ENCODE data around the gene NDUFB6.
"Not testable (repeated sequence)": the region's sequence is repeated elsewhere in the genome, so short reads cannot be mapped to it uniquely, and the experiment has no call there.

NDUFB6 gene

DNA sequence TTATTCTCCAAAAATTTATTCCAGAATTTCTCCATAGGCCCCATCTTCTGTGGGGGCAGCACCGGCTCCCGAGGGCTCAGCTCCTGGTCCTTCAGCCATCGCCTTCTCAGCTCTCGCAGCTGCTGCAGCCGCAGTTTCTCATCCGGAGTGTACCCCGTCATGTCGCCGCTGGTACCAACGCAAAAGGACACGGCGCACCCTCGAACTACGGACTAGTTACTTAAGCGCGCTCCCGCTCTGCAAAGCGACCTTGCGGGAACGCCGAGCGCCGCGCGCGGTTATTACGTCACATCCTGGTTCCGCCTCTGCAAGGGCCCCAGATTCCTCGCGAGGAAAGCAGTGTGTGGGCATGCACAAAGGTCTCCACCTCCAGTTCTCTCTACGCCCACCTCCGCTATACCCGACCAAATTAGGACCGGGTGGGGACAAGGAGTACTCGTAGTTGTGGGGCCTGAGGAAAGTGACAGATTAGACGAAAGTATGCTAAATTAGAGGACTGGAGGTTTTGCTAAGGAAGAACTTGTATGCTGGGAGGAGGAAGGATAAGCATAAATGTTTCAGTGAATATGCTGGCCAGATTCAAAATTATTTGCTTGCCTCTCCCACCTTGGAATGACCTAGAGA lies at the start of gene NDUFB6:
Gene NDUFB6, minus strand, starts transcription at position 260 of the 624 bp plus-strand sequence. Its CDS starts 99 bp downstream, at position 161.
- DNase-seq: peak; percentile 86

DNA sequence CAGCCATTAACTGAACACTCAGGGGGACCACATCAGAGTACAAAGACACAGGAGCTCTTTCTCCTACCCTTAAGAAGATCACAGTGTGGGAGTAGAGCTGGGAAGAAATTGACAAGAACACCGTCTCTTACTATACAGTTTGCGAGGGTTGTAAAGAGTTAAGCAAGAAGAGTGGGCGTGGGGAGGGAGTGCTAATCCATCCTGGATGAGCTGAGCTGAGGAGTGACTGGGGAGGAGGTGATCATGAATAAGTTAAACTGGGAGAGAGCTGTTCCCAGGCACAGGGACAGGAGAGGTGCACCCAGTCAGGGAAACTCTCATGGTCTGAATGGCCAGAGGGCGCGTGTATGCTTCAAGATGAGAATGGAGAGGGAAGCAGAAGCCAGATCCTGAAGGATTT lies 45.3 kb upstream of the NDUFB6 start:
- DNase-seq: no peak

DNA sequence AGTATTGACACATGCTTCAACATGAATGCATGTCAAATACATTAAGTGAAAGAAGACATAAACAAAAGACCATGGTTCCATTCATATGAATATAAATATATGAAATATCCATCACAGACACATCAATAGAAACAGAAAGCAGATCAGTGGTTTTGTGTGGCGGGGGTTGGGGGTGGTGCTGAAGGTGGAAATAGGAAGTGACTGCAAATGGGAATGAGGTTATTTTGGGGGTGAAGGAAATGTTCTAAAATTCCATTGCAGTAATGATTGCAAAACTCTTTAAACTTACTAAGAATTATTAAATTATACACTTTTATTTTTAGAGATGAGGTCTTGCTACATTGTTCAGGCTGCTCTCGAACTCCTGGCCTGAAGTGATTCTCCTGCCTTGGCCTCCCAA lies 33.9 kb upstream of the NDUFB6 start:
- no peak for DNase-seq

DNA sequence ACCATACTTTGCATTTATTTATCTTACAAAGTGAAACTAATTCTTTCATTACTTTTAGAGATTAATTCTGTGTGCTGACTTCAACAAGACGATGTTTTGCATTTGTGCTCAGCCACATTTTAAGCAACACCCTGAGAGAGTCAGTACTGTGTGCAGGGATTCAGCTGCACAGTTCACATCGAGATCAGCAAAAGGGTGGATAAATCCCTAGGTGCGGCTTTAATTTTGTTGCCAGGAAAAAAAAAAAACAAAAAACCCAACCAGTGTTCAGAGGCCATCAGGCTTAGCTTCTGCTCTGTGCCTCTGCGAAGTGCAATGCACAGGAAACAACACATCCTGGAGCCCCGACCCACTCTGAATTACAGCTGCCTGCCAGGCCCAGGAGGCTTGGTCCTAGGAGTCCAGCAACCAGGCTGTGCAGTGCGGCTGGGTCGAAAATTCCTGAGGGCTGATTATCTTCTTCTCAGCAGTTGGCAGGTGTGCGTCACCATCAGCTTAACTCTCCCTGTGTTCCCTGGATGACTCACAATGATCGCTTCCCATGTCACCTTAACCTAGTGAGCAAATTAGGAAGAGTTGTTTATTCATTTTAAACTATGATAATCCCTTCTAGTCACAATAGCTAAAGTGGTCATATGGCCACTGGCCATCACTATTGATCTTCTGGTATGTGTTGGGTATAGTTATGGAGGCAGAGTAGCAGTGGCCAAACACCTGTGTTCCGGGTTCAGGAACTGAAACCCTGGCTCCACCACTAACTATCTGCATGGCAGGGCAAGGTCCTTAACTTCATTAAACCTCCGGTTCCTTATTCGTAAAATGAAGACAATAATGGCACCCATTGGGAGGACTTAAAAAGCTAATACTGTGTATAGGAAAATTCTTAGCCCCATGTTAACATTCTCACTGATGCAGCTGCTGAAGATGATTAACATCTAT lies 31.2 kb upstream of the NDUFB6 start:
- no peak for DNase-seq

DNA sequence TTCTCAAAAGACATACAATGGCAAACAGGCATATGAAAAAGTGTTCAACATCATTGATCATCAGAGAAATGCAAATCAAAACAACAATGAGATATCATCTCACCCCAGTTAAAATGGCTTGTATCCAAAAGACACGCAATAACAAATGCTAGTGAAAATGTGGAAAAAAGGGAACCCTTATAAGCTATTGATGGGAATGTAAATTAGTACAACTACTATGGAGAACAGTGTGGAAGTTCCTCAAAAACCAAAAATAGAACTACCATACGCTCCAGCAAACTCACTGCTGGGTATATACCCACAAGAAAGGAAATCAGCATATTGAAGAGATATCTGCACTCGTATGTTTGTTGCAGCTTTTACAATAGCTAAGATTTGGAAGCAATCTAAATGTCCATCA lies 26.1 kb upstream of the NDUFB6 start:
- not testable (repeated sequence) for DNase-seq

DNA sequence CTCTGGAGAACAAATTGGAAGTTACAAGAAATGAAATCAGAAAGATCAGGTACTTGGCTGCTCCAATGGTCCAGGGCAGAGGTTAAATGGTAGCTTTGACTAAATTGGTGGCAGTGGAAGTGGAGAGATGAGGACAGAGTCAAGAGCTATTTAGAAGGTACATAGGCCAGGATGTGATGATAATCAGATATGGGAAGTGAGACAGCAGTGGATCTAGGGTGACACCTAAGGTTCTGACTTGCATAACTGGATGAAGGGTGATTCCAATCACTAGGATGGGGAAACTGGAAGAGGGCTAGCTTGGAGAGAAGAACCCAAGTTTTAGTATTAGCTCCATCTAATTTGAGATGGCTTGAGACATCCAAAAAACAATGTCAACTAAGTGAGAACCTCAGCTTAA lies 24.0 kb upstream of the NDUFB6 start:
- no peak for DNase-seq

DNA sequence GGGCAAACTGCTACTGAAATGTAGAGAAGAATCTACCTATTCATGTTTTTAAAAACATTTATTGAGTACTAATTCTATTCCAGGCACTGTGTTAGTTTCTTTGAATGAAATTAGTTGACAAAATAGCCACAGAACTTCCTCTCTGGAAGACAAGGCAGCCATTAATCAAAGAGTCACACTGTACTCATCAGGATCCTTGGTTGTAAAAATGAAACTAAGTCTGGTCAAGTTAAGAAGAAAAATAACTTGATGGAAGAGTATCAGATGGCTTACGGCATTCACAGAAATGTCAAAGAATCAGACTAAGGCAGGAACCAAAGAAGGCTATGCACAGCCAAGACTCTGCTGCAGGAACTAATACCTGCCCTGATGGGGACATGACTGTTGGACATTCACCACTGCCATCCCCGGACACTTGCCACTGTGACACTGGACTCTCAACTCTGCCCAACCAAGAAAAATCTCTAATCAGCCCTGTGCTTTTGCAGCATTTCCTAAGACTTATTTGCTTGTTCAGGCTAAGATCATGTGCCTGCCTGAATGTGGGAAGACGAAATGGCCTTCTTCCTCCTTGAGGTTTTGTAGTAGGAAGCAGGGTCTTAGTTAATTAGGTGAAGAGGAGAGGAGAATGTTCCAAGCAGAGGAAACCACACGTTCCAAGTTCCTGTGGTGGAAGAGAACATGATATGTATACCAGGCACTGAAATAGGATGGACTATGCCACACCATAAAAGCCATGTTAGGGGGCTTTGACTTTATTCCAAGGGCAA lies 23.3 kb upstream of the NDUFB6 start:
- no peak for DNase-seq

DNA sequence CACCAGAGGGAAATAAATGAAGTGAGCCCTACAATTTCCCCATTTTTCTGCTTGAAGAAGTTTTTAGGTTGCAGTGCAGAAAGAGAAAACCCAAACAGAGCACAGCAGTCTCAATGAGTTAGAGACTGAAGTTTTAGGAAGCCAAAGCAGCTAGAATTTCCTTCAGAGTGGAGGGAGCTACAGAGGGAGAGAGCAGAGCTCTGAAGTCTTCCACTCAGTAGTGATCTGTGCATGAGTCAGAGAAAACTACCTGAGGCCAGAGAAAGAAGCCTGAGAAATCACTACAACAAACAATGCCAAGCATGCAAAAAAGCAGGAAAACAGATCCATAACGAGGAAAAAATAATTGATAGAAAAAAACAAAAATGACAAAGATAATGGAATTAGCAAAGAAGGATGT lies 17.9 kb upstream of the NDUFB6 start:
- no peak for DNase-seq

DNA sequence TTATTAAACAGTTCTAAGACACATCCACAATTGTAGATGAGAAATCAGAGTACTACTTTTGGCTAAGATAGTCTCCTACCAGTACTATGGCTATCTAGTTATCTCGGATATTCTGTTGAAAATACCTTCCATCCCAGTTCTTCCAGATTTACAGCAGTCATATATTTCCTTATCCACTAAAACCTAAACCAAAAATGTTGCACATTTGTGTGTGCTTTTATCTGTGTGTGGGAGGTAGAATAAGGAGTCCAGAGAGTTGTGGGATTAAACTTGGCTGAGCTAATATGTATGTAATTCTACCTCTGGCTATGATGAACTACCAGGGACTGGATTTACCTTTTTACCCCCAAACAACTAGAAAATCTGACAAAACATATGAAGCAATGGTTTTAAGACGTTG lies 17.5 kb upstream of the NDUFB6 start:
- no peak for DNase-seq

DNA sequence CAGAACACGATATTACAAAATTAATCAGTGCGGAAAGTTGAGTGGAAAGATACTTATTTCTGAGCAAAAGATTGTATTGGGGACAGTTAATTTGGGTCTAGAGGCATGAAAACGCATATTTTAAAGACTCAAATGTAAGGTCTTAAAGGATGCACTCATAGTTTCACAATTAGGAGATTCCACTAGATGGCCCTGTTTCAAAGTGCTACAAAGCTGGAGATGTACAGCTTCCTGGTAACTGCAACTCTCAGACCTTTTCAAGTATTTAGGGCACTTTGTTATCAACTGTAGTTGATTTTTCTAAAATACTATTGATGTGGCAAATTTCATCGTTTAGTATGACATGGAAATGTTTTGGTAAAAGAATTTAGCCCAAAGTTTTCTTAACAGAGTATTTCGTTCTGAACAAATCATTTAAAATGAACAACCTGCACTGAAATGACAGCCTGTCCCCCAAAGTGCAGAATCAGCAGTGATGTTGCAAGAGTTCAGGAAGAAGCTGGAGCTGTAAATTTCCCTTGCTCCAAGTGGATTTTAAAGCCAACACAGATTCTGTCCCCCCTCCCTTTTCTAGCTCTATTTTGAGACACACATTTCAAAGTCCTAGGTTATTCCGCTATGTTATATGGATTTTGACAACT lies 16.2 kb upstream of the NDUFB6 start:
- DNase-seq: no peak

DNA sequence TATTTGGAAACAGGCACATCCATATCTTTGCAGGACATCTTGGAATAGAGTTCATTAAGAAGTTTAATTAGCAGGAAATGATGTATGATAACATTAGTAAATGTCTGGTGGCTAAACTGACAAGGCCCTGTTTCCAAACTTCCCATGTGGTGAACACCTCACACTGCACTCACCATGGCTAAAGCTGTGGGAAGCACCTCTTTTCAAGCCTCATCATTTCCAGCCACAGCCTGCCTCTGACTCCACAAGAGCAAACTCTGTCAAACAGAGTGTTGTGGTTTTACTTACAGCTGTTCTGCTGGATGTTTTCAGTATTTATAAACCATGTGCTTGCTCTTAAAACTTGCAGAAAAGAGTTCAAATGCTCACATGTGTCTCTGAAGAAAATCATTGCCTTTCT lies 14.9 kb upstream of the NDUFB6 start:
- no peak for DNase-seq

DNA sequence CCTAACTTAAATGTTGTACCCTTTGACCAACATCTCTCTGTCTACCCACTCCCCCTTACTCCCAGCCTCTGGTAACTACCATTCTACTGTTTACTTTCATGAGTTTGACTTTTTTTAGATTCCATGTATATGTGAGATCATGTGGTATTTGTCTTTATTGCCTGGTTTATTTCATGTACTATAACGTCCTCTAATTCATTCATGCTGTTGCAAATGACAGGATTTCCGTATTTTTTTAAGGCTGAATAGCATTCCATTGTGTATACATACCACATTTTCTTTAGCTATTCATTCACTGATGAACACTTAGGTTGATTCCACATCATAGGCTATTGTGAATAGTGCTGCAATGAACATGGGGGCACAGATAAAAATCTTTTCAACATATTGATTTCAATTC lies 11.8 kb upstream of the NDUFB6 start:
- DNase-seq: no peak

DNA sequence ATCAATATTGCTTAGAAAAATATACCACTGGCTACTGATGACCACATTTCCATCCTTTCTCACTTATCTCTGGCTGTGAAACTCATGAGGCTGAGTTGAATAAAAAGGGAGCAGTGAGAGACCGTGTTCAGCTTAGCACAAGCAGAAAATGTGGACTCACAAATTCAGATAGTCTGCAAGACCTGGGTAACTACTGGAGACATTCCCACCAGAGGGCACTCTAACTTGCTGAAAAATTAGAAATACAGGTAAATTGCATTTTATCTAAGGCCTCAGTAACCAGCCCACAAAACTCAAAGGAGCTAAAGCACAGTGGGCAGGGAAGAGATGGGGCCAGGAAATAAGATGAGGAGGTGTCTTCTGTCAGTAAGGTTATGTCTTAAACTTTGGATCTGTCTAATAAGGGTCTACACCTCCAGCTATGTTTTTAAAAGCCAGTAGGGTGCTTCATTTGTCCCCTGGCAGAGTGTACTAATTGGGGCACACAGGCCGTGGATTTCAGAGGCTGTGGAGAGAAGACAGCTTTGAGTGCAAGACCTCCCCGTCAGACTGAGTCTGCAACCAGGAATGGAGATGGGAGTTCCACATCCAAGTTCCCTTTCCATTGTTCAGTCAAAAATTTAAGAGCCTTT lies 8.7 kb upstream of the NDUFB6 start:
- DNase-seq: peak; percentile 19

DNA sequence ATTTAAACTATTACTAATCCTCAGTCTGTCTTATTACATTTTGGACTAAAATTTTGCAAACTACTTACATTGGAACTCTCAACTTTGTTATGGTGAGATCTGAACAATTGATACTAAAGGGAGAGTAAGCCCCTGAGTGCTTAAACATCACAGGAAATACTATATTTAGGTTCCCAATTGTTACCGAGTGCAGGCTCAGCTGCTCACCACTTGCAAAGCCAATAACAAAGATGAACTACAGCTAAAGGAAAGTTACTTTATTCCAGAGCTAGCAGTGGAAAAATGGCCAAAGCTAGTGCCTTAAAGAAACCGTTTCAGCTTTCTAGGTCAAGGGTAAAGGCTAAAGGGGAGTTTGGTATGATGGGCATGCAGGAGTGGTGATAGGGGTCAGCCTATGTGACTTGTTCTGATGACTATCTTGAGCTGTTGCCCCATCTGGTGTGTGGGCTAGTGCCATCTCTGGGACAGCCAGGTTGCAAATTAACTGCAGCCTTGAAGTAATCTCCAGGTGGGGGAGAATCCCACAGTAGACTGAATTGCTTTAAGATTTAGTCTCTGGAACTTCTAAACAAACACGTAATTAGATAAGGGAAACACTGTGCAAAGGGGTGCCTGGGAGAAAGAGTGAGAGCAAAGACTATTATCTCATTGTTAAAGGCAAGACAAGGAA lies 7.8 kb upstream of the NDUFB6 start:
- DNase-seq: no peak

DNA sequence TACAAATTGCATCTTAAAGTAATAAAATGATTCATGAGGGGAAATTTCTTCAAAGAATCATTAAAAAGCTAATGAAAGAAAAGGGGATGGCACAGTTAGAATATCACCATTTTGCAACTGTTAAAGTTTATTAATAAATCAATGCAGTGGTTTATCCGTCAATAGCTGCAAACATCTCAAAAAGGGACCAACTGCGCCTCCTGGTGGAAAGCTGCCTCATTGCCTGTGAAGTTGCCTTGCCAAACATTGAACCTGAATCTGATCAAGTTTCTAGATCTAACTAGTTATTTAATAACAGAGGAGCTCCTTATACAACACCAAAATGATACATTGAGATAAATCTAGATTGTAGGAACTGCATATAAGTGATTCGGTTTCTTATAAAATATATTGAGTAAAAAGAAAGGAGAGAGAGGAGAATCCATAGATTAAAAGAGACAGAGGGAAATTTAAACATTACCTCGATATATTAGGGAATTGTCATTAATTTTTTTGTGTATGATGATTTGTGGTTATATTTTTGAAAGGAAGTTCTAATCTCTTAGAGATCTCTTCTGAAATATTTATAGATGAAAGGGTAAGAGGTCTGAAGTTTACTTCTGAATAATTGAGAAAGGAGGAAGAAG lies 6.9 kb upstream of the NDUFB6 start:
- DNase-seq: no peak

DNA sequence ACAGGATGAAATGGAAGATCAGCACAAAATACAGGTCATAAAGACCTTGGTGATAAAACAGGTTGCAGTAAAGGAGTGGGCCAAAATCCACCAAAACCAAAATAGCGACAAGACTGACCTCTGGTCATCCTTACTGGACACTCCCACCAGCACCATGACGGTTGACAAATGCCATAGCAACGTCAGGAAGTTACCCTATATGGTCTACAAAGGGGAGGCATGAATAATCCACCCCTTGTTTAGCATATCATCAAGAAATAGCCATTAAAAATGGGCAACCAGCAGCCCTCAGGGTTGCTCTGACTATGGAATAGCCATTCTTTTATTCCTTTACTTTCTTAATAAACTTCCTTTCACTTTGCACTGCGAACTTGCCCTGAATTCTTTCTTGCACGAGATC lies 6.0 kb upstream of the NDUFB6 start:
- no peak for DNase-seq

DNA sequence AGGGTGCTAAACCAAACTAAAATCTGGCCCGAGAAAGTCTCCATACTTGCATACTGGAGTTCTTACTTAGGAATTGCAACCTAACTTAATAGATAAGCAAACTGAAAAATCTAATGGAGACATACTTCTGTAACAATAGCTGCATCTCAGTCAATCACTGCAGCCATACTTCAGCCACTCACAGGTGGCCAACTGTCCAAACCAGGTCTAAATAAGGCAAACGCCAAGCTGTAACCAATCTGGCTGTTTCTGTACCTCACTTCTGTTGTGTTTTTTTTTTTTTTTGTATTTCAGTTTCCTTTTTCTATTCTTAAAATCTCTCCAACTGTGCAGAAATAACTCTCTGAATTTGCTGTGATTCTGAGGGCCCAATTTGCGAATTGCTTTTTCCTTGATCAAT lies 4.4 kb upstream of the NDUFB6 start:
- no peak for DNase-seq

DNA sequence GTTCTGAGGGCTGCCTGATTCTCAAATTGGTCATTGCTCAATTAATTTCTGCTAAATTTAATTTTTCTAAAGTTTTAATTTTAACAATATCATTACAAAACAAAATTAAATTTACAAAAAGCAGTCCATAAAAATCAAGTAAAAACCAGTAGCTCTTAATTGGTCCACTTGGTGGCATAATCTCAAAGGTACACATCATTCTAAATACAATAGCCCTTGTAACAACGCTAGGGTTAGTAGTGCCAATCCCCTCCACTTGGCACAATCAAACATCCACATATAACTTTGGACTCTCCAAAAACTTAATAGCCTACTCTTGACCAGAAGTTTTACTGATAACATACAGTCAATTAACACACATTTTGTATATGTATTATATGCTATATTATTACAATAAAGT lies 1.9 kb upstream of the NDUFB6 start:
- DNase-seq: no peak

DNA sequence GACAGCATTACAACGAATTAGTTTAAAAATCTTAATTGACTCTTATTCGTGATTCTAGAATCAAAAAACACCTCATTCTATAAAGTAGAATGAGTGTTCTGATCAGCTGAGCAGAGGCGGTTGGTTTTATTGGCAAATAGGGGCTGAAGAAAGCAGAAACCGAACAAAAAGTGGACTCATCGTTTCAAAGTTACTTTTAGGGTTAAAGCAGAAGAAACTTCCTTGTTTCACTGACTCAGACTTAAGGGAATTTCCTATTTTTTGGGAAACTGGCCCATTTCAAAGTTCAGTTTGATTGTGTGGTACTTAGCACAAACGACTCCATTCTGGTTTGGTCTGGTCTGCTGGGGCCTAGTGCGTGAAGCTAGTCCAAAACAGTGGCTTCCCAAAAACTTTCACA lies 862 bp upstream of the NDUFB6 start:
- no peak for DNase-seq

DNA sequence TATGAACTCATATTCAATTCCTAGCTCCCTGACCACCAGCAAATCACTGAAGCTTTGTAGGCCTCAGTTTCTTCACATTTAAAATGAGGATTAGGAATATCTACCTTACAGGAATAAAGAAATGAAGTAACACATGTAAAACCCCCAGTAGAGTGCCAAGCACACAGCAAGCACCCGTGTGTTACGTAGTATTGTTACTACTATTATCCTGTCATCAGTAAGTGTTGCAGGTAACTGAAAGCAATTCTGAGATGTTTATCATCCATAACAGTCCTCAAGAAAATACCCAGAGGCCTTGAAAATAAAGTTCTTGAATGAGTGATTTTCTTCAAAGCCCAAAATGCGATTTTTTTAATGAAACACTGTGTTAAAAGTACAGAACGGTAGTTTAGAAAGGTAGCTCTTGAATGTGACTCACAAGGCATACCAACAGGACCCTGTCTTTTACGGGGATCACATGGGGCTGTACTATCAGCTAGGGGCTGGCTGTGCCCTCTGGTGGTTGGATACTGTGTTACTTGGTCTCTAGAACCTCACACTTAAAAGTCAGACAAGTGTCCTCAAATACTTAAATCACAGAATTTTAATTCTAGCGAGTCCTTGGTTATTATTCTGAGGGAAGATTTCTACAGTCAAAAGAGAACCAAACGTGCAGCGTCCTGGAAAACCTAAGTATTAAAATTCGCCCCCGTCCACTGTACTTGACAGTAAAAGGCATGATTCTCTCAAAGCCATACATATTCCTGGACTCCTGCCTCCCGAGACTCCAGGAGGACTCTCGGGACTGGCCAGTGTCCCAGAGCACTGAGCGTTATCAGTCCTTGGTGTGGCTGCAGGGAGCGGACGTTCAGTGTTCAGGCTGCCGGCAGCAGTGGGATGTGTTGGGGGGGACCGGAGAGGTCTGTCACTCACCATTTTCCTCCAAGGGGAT lies 725 bp downstream of the NDUFB6 start:
- DNase-seq: peak; percentile 39

Data from NCI-H524 treated with DMSO at 0.1 percent for 48 hours (cell line).